ELF-1 (cell line): Measurements from ENCODE around the gene IL1RAPL1.
"Not testable (repeated sequence)": the region's sequence is repeated elsewhere in the genome, so short reads cannot be mapped to it uniquely, and the experiment has no call there.

Experiments
- DNase-seq: peaks from one replicate; pipeline ENCODE4 v3.0.0-alpha.2; 2016; ENCODE audit warnings: low read depth, low spot score

IL1RAPL1 gene

GRCh38 chrX:28626515-28626914 is 39.3 kb downstream of the IL1RAPL1 start:
- DNase-seq: no peak

- no peak for DNase-seq
Observed at GRCh38 chrX:28628120-28628519, 40.9 kb downstream of the IL1RAPL1 start.

DNA sequence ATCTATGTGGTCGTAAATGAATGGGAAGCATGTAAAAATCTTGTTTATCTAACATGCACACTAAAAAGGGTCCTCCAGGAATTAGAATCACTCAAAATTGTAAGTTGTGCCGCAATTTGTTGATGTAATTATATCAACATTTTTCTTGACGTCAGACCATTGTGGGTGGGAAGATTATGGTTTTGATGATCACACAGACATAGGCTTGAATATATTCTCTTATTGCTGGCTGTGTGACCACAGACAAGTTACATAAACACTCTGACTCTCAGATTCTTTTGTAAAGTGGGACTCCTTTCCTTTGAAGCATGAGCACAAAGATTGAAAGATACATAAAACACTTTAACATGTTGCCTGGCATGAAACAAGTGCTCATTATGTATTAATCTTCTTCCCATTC is 51.5 kb downstream of the IL1RAPL1 start:
- no peak for DNase-seq

GRCh38 chrX:28639451-28639850 is 52.2 kb downstream of the IL1RAPL1 start:
- DNase-seq: no peak

GRCh38 chrX:28649541-28649940 is 62.3 kb downstream of the IL1RAPL1 start:
- DNase-seq: no peak

DNA sequence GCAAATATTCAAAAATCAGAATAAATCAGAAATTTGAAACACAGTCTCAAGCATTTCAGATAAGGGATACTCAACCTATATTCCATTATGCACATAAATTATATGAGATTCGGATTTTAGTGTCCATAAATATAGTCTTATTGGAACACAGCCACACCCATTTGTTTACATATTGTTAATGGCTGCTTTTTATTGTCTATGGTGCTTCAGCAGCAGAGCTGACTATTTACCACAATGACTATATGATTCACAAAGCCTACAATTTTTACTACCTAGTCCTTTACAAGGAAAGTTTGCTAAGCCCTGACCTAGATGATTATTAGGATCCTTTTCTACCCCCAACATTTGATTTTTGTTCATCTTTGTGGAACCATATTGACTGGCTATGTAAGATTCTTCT is 63.9 kb downstream of the IL1RAPL1 start:
- DNase-seq: no peak

- peak; percentile 59 for DNase-seq
Observed at GRCh38 chrX:28659269-28659668, 72.0 kb downstream of the IL1RAPL1 start.

DNA sequence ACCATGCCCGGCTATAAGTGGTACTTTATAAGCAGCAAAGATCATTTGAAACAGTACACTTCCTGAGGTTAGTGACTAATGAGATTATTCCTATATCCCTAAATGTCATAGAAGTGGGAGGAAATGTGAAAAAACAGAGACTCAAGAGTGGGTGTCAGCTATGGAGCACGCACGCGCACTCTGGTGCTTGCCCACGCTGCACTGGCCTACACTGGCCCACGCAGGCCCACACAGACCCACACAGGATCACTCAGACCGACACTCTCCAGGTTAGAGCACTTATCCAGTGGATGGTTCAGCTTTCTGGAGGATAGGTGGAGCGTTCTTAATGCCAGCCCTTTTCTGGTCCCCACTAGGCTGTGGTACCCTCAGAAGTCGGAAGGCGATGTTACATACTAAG is 78.5 kb downstream of the IL1RAPL1 start:
- DNase-seq: no peak

DNA sequence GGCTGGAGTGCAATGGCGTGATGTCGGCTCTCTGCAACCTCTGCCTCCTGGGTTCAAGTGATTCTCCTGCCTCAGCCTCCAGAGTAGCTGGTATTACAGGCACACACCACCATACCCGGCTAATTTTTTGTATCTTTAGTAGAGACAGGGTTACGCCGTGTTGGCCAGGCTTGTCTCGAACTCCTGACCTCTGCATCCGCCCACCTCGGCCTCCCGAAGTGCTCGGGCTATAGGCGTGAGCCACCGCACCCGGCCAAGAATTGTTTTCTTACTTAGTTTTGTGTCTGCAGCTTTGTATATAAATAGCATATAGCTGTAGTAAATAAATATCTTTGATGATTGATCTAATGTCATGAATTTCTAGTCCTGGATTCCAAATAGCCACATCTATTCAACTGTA is 81.1 kb downstream of the IL1RAPL1 start:
- DNase-seq: no peak

GRCh38 chrX:28668957-28669356 is 81.7 kb downstream of the IL1RAPL1 start:
- DNase-seq: no peak

DNA sequence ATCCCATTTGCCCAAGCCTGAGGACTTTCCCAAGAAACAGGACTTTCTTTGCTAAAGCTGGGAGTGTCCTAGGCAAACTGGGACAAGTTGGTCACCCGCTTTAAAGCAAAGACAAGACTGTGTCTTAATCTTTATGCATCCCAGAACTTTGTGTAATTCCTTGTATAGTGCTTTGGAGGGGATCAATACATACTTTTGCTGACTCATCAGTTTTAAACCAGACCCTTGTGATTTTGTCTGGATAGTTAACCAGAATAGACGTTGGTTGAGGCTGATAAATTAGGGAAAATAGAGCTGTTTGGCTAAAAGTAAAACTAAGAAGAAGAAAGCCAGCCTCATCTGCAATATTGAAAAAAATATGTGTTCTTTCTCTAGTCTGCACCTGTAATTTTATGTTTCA is 82.8 kb downstream of the IL1RAPL1 start:
- DNase-seq: no peak

- no peak for DNase-seq
Observed at GRCh38 chrX:28675173-28675572, 87.9 kb downstream of the IL1RAPL1 start.

- DNase-seq: no peak
Observed at GRCh38 chrX:28693101-28693500, 105.9 kb downstream of the IL1RAPL1 start.

GRCh38 chrX:28697732-28698131 is 110.5 kb downstream of the IL1RAPL1 start:
- DNase-seq: no peak

GRCh38 chrX:28701222-28701621 is 114.0 kb downstream of the IL1RAPL1 start:
- DNase-seq: no peak

- DNase-seq: peak; percentile 44
Observed at GRCh38 chrX:28706964-28707363, 119.7 kb downstream of the IL1RAPL1 start.

DNA sequence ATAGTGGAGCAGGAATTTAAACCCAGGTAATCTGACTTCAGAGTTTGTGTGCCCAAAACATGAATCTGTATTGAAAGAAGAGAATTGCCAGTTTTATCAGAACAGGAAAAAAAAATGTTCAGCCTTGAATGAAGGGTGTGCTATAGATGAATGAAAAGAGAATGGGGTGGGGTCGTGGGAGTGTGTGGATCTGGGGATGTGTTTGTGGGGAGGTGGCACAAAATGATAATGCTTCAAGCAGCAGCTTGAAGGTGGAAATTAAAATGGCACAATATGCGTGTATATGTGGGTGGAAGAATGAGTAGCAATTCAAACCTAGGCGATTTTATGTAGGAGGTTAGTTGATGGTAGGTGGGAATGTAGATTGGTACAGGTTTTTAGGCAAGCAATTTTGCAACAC is 122.2 kb downstream of the IL1RAPL1 start:
- no peak for DNase-seq

DNA sequence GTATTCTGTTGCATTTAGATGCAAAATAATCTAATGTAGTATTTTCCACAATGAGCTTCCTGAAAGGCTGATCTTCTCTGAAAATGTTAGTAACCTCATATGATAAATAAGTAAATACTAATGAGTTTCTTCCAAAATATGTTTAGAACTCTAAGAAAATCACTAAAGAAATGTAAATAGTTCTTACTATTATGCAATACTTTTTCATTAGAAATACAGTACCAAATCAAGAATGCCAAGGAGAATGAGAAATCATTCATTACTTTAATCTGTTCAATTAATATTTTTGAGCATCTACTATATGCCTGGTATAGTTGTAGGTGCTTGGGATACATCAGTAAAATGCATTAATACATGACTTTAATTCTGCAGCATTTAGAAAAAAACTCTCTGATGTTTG is 130.6 kb downstream of the IL1RAPL1 start:
- DNase-seq: no peak

DNA sequence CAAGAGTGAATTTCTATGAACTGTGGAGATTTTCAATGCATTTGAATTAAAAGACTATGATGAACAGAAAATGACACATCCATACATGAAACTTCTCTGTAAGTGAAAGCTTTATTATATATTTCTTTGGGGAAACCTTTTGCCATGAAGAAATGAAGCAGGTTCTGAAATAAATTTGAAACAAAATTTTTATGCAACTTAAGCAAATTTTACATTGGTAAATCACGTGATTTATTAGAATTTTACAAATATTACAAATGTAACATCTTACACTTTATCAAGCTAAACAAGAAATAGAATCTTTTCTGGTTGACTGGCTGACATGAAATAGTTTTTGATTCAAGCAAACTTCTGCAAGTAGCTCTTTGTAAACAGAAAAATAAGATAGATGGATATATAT is 131.2 kb downstream of the IL1RAPL1 start:
- no peak for DNase-seq

- no peak for DNase-seq
Observed at GRCh38 chrX:28719620-28720019, 132.4 kb downstream of the IL1RAPL1 start.

- no peak for DNase-seq
Observed at GRCh38 chrX:28752330-28752729, 165.1 kb downstream of the IL1RAPL1 start.

- no peak for DNase-seq
Observed at GRCh38 chrX:28756175-28756574, 168.9 kb downstream of the IL1RAPL1 start.

- no peak for DNase-seq
Observed at GRCh38 chrX:28756647-28757046, 169.4 kb downstream of the IL1RAPL1 start.

DNA sequence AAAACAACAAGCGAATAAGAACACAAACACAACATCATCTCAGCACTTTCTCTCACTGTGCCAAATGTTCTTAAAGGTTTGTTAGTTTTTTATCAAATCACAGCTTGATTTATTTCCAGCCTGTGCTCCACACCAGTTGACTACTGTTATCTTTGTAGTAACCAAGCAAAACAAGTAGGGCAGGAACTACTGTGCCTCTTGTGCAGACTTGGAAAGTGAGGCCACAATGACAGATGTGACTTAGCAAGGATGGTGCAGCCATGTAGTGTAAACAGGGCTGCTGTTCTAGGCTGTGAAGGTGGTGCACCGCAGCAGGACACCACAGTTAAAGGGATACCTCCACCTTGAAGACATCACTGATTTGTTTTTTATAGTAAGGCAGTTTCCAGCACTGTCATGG is 170.0 kb downstream of the IL1RAPL1 start:
- DNase-seq: no peak

DNA sequence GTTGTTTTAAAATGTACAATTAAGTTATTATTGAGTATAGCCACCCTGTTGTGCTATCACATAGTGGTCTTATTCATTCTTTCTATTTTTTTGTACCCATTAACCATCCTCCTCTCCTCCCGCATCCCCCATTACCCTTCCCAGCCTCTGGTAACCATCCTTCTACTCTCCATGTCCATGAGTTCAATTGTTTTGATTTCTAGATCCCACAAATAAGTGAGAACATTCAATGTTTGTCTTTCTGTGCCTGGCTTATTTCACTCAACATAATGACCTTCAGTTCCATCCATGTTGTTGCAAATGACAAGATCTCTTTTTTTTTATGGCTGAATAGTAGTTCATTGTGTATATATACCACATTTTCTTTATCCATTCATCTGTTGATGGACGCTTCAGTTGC is 179.3 kb downstream of the IL1RAPL1 start:
- not testable (repeated sequence) for DNase-seq
